Sigmoid colon (tissue), 4 donors: ENCODE results near the gene CHURC1.

ENCODE experiments used
- EP300 ChIP-seq, 4 donors: sonication (generic); formaldehyde crosslinking; IDR thresholded peaks; one replicate each; pipeline ENCODE4 v1.6.1; 2017; ENCODE audit warnings: antibody characterized with exemption in 4 of 4
- POLR2AphosphoS5 ChIP-seq, 4 donors: sonication (generic); formaldehyde crosslinking; IDR thresholded peaks; one replicate each; pipeline ENCODE4 v1.6.1; 2017; ENCODE audit warnings: antibody characterized with exemption in 4 of 4
- TF ChIP-seq, protein P1 (sequence below), 4 experiments: fragments of 450-650 bp in 3 of 4; fragments of 200-600 bp in 1 of 4; IDR thresholded peaks; one replicate each; pipeline ENCODE4 v1.5.1; 2016 to 2019; ENCODE audit warnings: antibody characterized with exemption in 4 of 4, mild to moderate bottlenecking in 3 of 4, moderate library complexity in 2 of 4

DNA sequence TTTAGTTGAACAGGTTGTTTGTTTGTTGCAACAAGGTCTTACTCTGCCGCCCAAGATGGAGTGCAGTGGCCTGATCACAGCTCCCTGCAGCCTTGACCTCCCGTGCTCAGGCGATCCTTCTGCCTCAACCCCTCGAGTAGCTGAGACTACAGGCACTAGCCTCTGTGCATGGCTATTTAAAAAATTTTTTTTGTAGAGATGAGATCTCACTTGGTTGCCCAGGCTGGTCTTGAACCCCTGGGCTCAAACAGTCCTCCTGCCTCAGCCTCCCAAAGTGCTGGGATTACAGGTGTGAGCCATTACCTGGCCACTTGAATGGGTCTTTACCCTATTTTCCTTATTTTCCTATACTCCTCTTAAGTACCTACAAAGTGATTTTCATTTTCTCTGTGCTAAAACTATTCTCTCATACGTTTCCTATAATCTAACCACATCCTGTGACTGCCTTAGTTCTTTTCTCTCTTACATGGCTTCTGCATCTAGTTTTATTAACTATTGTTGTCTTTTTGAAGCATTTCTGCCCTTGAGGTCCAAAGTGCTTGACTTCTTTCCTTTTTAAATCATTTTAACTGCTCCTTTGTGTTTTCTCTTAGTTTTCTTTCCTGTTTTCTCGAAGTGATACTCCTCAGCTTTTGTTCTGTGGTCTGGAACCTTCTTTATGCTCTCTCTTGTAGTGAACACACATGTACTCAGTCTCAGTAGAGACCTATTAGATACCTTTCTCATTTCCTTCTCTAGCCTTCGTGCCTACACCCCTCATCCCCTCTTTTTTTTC, 14.2 kb downstream of the CHURC1 start:
- no peak for TF ChIP-seq POLR2AphosphoS5 (IDR thresholded peaks at IDR 0.05)
- TF ChIP-seq, protein P1, sequence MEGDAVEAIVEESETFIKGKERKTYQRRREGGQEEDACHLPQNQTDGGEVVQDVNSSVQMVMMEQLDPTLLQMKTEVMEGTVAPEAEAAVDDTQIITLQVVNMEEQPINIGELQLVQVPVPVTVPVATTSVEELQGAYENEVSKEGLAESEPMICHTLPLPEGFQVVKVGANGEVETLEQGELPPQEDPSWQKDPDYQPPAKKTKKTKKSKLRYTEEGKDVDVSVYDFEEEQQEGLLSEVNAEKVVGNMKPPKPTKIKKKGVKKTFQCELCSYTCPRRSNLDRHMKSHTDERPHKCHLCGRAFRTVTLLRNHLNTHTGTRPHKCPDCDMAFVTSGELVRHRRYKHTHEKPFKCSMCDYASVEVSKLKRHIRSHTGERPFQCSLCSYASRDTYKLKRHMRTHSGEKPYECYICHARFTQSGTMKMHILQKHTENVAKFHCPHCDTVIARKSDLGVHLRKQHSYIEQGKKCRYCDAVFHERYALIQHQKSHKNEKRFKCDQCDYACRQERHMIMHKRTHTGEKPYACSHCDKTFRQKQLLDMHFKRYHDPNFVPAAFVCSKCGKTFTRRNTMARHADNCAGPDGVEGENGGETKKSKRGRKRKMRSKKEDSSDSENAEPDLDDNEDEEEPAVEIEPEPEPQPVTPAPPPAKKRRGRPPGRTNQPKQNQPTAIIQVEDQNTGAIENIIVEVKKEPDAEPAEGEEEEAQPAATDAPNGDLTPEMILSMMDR (IDR thresholded peaks at IDR 0.05), result no peak
- no peak for TF ChIP-seq EP300 (IDR thresholded peaks at IDR 0.05)
